Pulmonary artery endothelial cell (primary cell): ENCODE results near the gene XYLT2. TPM values are rescaled to one million over a fixed set of nuclear protein-coding genes. Genes with fewer than 3 reads are reported as not detected.

Source experiments
- DNase-seq: peaks from one replicate; pipeline ENCODE4 v3.0.0-alpha.2; 2011; ENCODE audit warnings: low read depth, low spot score
- total RNA-seq: library from RNA; depleted of rRNA; stranded (reverse); fragments of >200 nt; gene quantifications from 2 replicates; pipeline ENCODE4 v1.2.3, GENCODE V29; 2014

The XYLT2 gene
- total RNA-seq, 1 donor from 2014 or later = 41.8 TPM

DNA sequence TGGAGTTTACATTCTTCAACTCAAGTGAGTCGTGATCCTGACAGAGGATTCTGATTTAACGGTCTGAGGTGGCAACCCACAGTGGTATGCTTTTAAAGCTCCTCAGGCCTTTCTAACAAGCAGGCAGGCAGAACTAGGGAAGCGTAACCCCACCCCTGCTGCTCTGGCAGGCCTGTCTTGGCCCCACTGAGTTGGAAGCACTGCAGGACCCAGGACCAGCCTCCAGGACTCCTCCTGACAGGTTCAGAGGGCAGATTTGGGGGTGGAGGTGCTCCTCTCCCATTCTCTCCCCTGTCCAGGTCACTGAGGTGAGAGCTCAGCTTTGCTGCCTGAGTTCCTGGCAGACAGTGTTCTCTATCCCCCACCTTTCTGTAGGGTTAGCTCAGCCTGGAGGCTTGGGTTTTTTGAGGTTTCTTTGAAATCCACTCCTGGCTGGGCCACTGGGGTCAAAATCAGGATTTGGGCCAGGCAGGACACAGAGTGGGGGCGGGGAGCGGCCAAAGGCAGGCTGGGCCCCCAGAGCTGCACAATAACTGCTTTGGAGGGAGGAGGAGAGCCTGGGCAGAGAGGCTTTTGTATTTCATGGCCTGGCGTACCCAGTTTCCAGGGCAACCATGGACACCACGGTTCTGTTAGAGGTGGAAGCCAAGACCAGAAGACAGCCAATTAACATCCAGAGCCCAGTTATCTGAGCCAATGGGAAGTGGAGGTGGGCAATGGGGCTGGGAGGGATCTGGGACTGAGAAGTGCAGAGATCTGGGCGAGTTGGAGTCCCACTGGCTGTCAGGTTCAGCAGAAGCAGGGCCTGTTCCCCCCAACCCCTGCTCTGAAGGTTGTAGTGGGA is 17.5 kb downstream of the XYLT2 start:
- no peak for DNase-seq

DNA sequence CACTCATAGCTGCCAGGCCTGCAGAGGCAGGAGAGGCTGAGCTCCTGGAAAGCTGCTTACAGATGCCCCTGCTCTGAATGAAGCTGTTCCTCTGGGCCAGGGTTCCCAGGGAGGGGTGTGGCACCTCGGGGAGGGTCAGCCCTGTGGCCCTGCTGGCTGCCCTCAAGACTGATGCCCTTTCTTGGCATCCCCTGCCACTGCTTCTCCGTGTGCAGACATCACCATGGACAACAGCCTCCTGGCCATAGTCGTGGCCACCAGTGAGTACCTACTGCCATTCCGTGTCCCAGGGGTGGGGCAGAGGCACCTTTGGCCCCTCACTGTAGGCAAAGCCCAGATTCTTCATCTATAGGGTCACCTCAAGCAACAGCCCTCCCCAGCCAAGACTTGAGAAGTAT is 18.1 kb downstream of the XYLT2 start:
- DNase-seq = no peak

DNA sequence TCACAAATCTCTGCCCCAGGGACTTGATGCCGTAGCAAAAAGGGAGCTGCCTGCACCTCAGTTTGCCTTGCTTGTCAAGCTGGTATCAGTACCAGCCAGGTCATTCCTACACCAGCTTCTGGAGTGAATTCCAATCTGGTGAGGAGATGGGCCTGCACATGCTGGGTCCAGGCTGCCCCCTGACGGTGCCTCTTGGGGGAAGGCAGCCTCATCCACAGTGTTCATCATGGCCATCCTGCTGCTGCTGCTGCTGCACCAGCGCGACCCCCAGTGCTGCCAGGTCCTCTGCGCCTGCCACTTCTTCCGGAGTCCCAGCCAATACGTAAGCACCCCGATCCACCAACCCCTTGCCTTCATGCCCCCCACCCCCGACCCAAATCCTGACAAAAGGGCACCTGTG is 18.8 kb downstream of the XYLT2 start:
- no peak for DNase-seq

DNA sequence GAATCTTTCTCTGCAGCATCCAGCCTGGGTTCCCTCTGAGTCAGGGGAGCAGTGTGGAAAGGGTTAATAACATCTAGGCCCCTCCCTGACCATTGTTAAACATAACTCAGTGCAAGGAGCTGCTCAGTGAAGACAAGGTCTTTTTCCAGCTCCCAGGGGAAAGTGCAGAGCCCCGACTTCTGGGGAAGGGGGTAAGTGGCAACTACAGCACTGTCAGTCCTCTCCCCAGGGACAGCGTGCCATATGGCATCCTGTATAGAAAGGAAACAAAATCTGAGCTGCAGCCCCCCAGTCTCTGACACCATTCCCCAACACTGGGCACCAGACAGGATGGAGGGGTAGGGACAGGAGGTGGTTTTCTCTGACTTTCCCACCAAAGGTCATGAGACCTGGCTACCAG is 19.2 kb downstream of the XYLT2 start:
- DNase-seq = no peak

- DNase-seq = no peak
Measured at GRCh38 chr17:50365649-50366393, 19.9 kb downstream of the XYLT2 start.

- no peak for DNase-seq
Measured at GRCh38 chr17:50367401-50367800, 21.5 kb downstream of the XYLT2 start.

DNA sequence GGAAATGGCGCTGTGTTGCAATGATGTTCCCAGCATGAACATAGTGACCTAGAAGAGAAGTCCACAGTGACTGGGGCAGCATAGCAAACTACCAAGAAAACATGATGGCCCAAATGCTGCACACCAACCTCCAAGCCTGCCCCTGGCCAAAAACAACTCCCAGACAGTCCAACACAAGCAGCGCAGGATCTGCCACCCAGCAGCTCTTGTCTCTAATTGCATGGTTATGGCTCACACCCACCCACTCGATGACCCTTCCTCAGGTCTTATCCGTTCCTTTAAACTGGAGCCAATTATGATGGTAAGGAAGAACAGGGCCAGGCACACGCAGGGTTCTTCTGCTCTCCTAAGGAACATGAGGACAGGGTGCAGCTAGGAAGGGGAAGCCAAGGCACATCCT is 24.1 kb downstream of the XYLT2 start:
- no peak for DNase-seq

- DNase-seq = no peak
Measured at GRCh38 chr17:50371526-50371925, 25.6 kb downstream of the XYLT2 start.

DNA sequence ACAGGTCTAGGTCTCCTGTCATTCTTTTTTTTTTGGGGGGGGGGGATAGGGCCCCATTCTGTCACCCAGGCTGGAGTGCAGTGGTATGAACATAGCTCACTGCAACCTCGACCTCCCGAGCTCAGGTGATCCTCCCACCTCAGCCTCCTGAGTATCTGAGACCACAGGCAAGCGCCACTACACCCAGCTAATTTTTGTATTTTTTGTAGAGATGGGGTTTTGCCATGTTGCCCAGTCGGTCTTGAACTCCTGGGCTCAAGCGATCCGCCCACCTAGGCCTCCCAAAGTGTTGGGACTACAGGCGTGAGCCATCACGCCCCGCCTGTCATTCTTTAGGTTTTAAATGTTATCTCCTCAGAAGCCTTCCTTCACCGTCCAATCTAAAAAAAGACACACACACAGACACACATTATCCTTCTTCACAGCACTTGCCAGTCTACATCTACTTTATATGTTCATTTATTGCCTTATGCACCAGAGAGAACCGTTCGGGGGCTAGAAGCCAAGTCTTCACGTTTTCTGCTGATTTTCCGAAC is 26.4 kb downstream of the XYLT2 start:
- no peak for DNase-seq

DNA sequence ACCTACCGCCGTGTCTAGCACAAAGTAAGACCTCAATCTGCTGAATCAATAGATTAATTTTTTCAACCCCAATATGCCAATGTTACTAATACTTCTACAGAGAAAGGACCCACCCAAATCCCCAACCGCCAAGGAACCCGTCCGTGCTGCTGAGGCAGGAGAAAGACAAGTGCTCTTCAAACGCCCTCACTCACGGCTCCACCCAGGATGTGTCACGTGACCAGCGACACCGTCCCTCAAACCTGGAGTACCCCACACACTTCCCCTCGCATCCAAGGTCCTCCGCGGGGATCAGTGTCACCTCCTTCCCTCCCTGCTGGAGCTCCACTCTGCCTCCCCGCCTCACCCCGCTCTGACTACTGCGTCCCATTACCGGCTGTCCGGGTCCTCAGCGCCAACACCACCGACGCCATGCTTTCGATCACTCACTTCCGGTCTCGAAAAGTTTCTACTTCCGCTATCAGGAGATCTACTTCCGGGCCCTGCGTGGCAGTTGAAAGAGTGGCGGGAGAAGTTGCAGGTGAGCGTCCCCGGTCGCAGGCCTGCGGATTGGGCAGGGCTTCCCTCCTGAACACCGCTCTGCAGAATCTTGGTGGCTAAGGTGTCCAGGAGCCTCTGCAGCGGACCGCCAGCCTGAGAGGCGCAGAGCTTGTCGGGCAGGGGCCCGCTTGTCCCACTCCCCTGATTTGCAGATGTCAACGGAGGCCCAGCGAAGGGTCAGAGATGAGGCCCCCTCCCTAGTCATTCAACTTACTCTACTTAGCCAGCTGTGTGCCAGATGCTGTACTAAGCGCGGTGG is 27.0 kb downstream of the XYLT2 start, which contains the start of the genes EME1 and MRPL27:
EME1 (plus strand) TSS at position 472 of the 799 bp plus-strand sequence. CDS start 1,980 bp downstream, outside the sequence.
MRPL27 (minus strand) TSS at position 427 of the 799 bp plus-strand sequence; CDS start at position 413, 14 bp downstream.
- DNase-seq = peak; percentile 45

DNA sequence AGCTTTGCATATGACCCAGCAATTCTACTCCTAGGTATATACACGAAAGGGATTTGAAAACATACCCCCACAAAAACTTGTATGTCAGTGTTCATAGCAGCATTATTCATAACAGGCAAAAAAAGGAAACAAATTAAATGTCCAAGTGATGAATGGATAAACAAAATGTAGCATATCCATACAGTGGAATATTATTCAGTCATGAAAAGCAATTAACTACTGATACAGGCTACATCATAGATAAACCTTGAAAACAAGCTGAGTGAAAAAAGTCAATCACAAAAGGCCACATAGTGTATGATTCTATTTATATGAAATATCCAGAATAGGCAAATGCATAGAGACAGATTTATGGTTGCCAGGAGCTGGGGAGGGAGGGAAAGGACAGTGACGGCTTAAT is 27.8 kb downstream of the XYLT2 start:
- no peak for DNase-seq

DNA sequence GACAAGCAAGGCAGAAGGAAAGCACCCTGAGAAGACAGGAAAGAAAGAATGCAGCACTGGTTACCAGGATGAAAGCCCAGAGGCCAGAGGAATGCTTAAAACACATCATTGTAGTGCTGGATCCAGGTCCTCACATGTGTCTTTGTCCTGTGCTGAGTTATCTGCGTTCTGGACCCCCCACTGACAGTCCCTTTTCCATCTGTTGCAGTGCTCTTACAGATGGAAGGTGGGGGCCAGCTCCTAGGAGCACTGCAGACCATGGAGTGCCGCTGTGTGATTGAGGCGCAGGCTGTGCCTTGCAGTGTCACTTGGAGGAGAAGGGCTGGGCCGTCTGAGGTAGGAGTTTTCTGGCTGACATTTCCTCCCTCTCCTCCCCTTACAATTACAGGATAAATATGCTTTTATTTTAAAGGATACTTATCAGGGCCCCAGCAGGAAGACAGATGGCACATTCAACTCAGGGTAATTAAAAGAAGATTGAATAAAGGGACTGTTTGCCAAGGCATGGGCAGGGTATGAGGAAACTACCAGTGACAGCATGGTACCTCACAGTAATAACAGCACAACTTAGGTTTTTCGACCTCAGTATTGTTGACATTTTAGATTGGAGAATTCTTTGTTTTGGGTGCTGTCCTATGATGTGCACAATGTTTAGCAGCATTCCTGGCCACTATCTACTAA is 30.1 kb downstream of the XYLT2 start:
- no peak for DNase-seq

DNA sequence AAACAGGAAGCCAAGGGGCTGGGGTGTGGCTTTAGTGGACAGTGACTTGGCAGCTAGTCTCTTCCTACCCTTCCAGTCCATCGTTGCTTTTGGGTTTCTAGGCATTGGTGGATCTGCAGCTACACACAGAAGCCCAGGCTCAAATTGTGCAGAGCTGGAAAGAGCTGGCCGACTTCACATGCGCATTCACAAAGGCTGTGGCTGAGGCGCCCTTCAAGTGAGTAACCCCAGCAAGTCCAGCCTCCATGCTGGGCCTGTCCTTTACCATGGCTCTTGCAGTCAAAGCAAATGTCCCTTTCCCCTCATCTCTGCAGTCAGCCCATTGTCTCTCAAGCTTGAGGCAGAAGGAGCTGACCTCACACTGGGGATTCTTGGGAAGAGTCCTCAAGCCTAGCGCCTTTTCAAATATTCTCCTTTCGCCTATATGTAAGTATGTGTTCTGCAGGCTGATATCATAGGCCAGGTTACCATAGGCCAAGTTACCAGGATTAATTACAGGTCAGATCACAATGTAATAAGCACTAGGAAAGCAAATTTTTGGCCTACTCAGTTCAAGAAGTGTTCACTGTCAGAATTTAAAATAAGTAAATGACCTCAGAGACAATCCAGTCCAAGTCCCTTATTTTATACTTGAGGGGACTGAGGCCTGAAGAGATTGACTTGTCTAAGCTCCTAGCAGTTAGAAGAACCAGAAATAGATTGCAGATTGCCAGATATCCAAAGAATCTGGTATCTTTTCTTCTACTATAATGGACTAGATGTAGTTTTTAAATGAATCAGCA is 33.6 kb downstream of the XYLT2 start:
- no peak for DNase-seq

- DNase-seq = no peak
Measured at GRCh38 chr17:50380369-50381259, 34.7 kb downstream of the XYLT2 start.

GRCh38 chr17:50381260-50381815 is 35.4 kb downstream of the XYLT2 start:
- no peak for DNase-seq

DNA sequence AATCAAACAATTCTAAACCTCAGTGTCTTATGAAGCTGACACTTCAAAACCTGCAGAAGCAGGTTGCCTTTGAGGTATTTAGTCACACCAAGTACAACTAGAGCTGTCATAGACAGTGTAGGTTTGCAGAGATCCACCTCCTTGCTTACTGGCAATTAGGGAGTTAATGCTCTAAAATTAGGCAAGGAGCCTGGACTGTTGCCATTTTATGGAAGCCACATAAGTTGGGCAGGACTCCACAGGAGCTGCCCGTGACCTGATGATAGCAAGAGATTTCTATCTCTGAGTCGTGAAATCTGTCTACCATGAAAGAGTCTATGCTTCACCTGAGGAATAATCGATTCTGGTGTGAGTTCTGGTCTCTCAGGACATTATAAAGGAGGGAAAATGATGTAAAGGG is 36.0 kb downstream of the XYLT2 start:
- DNase-seq = no peak

GRCh38 chr17:50382931-50383330 is 37.0 kb downstream of the XYLT2 start:
- no peak for DNase-seq

DNA sequence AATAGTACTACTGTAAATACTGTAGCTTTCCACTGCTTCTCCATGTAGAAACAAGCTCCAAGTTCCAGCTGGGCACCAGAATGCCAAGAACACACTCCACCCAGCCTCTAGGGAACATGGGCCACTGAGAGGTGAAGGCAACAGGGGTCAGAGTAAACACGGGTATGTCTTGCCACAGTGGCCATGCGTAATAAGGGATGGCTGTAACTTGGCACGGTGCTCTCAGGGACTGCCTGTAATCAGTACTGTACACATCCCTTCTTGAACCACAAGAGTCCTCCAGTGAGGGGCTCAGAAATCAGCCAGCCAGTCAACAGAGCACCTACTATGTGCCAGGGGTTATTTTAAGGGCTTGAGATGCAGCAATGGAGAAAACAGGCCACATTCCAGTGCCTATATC is 40.6 kb downstream of the XYLT2 start:
- DNase-seq = no peak

DNA sequence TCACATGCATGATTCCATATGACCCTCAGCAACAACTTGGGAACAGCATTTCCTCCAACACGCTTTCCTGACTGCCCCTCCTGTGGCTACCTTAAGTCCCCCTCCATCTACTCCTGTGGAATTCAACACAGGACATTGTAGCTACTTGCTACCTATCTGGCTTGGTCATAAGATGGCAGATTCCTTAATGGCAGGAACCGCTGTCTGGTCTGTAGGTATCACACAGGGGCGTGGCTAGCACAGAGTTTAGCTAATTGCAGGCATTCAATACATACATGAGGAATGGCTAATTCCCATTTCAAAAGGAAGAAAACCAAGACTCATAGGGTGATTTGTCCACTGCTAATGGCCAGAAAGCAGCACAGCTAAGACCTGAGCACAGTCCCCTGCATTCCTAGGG is 42.8 kb downstream of the XYLT2 start:
- no peak for DNase-seq
